ENCODE results near the gene MYO10.
"Not testable (repeated sequence)": the region's sequence is repeated elsewhere in the genome, so short reads cannot be mapped to it uniquely, and the experiment has no call there.

- not testable (repeated sequence) for TF ChIP-seq CTCF, POLR2A (IDR thresholded peaks at IDR 0.05)
Measured at GRCh38 chr5:16648739-16649138, 287.3 kb downstream of the MYO10 start.
